Lower leg skin (tissue), 4 donors: ENCODE data around the gene WIPF3. TPM values are rescaled to one million over a fixed set of nuclear protein-coding genes. Genes with fewer than 3 reads are reported as not detected.

Experiments used
- DNase-seq, 2 donors: peaks; one replicate each; pipeline ENCODE4 v3.0.0-alpha.2; 2019; ENCODE audit warnings: low spot score in 2 of 2
- H3K4me3 ChIP-seq: fragments of 200-600 bp; sonication (generic); 2 replicates; pipeline ENCODE4 v1.5.1; 2017; ENCODE audit warnings: mild to moderate bottlenecking, low read depth; ENCODE audit not compliant: poor library complexity, severe bottlenecking
- POLR2A ChIP-seq, 2 donors: fragments of 450-650 bp; IDR thresholded peaks; one replicate each; pipeline ENCODE4 v1.6.1; 2016 to 2017; ENCODE audit warnings: antibody characterized with exemption in 2 of 2, mild to moderate bottlenecking in 1 of 2, moderate library complexity in 1 of 2
- WGBS, 2 donors: methylation state at CpG; one replicate each; pipeline ENCODE4 v1.1.5; 2018; 5-methylcytosine and 5-hydroxymethylcytosine counted together
- intact Hi-C: fragments of 100-400 bp; cut with DNase I; formaldehyde crosslinking; loops from one replicate; pipeline ENCODE4 v1.15.0; 2023; ENCODE audit warnings: low total_unique reads
- total RNA-seq, 4 donors: library from RNA; depleted of rRNA; stranded (reverse); fragments of >200 nt; gene quantifications; one replicate each; pipeline ENCODE4 v1.1.0, GENCODE V29; 2016
- TF ChIP-seq, protein P1 (sequence below), 3 donors: fragments of 450-650 bp; IDR thresholded peaks; one replicate each; pipeline ENCODE4 v1.5.1; 2016; ENCODE audit warnings: antibody characterized with exemption in 3 of 3, mild to moderate bottlenecking in 3 of 3, moderate library complexity in 2 of 3

WIPF3 gene
- total RNA-seq, 4 donors from 2014 or later = 0.23 to 1.2 (median 0.82) TPM

- intact Hi-C loops = no loop called here
- WGBS, 2 donors = 81 to 87% methylated on average over 7 of the region's 7 CpGs
- no peak for TF ChIP-seq POLR2A (IDR thresholded peaks at IDR 0.05)
- TF ChIP-seq, protein P1, sequence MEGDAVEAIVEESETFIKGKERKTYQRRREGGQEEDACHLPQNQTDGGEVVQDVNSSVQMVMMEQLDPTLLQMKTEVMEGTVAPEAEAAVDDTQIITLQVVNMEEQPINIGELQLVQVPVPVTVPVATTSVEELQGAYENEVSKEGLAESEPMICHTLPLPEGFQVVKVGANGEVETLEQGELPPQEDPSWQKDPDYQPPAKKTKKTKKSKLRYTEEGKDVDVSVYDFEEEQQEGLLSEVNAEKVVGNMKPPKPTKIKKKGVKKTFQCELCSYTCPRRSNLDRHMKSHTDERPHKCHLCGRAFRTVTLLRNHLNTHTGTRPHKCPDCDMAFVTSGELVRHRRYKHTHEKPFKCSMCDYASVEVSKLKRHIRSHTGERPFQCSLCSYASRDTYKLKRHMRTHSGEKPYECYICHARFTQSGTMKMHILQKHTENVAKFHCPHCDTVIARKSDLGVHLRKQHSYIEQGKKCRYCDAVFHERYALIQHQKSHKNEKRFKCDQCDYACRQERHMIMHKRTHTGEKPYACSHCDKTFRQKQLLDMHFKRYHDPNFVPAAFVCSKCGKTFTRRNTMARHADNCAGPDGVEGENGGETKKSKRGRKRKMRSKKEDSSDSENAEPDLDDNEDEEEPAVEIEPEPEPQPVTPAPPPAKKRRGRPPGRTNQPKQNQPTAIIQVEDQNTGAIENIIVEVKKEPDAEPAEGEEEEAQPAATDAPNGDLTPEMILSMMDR (IDR thresholded peaks at IDR 0.05) = no peak
- peak in 1 of 2 donors; percentile 76 for DNase-seq
- no peak overlapping the region for H3K4me3 ChIP-seq
Measured at GRCh38 chr7:29851487-29851886, 45.2 kb downstream of the WIPF3 start.

DNA sequence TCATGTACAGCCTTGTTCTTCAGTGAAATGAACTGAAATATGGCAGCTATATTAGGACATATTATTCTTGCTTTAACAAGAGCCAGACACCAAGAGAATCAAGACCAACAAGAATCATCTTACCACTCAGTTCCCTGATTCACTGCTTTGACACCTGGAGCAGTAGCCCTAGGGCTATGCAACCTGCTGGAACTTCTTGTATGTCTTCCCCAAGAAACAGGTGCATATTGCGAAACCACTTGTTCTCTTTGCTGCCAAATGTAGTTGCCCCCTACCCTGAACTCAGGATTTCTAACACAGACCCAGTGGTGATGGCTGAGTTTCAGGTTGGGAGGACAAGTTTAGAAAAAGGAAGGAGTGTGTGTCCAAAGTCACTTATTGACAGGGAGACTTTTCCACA lies 46.1 kb downstream of the WIPF3 start:
- no peak for DNase-seq
- no peak for TF ChIP-seq POLR2A (IDR thresholded peaks at IDR 0.05)
- TF ChIP-seq, protein P1 (IDR thresholded peaks at IDR 0.05) = no peak
- intact Hi-C loops = no loop called here
- H3K4me3 ChIP-seq = no peak overlapping the region
- 85 to 90% methylated on average over 1 of the region's 1 CpG for WGBS, 2 donors

DNA sequence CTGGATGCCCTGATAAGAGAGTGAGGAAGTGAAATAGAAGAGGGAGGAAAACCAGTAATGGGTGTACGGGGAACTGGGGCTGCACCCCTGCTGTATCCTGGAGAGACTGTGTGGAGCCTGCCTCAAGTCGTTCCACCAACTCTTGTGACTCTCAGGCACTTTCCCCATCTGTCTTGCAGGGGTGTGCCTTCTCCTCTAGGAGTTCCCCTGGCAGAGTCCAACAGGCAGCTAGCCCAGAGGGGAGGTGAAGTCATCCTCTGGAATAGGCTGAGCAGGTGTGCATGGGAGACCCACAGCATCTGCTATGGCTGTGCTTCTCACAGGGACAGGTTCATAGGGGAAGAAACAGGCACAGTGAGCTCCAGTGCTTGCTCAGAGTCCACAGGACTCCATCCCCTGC lies 46.8 kb downstream of the WIPF3 start:
- DNase-seq = peak in 1 of 2 donors; percentile 27
- intact Hi-C loops = no loop called here
- 28 to 48% methylated on average over 2 of the region's 2 CpGs for WGBS, 2 donors

GRCh38 chr7:29853789-29854188 lies 47.5 kb downstream of the WIPF3 start:
- 51 to 66% methylated on average over 9 of the region's 9 CpGs for WGBS, 2 donors
- no peak overlapping the region for H3K4me3 ChIP-seq
- TF ChIP-seq, protein P1 (IDR thresholded peaks at IDR 0.05) = no peak
- no peak for TF ChIP-seq POLR2A (IDR thresholded peaks at IDR 0.05)
- intact Hi-C loops = no loop called here
- DNase-seq = peak in 1 of 2 donors; percentile 21

More for the DNA sequence above, 46.8 kb downstream of the WIPF3 start:
- H3K4me3 ChIP-seq = no peak overlapping the region
- TF ChIP-seq, protein P1 (IDR thresholded peaks at IDR 0.05) = no peak
- no peak for TF ChIP-seq POLR2A (IDR thresholded peaks at IDR 0.05)

DNA sequence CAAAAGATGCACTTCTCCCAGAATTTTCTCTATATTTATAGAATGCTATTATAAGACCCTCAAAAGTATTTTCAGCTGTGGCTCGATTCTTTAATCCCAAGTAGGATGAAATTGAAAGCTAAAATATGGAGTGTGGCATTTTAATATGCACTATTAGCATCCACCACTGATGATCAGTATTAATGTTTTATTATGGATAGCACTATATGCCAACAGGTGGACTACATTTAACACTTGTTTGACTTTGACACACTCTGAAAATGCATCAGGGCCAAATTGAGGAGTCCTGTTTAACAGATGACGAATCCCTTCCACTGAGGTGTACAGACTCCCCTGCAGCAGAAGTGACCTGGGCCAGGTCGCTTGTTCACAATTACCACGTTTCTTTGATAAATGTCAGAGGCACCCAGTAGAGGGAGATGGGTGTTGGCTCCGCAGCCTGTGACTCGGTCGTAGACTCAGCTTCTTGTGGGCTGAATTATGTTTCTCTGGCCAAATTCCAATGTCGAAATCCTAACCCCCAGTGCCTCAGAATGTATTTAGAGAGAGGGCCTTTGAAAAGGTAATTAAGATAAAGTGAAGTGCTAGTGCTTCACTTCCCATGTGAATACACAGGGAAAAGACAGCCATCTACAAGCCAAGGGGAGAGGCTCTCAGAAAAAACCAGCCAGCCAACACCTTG lies 48.1 kb downstream of the WIPF3 start:
- intact Hi-C loops = no loop called here
- no peak for TF ChIP-seq POLR2A (IDR thresholded peaks at IDR 0.05)
- TF ChIP-seq, protein P1 (IDR thresholded peaks at IDR 0.05) = no peak
- DNase-seq = peak in 1 of 2 donors; percentile 32
- 55 to 58% methylated on average over 8 of the region's 8 CpGs for WGBS, 2 donors
- H3K4me3 ChIP-seq = no peak overlapping the region

DNA sequence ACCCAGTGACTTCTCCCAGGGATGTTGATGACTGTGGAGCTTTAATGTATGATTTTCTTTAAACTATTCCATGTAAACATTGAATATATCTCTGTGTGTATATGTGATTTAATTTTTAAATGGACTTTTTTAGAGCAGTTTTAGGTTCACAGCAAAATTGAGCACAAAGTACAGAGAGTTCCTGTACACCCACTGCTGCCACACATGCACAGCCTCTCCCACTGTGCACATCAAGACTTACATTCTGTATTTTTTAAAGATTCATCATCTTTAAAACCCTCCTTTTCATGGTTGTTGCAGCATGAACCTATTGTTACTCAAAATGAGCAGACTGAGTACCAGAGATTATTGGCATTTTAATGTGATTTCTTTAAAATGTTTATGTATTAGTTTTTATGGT lies 51.3 kb downstream of the WIPF3 start:
- TF ChIP-seq, protein P1 (IDR thresholded peaks at IDR 0.05) = no peak
- no peak for TF ChIP-seq POLR2A (IDR thresholded peaks at IDR 0.05)
- no peak overlapping the region for H3K4me3 ChIP-seq
- intact Hi-C loops = no loop called here
- no peak for DNase-seq
